Glutamatergic neuron (in vitro differentiated cells): ENCODE data around the gene TOX2. TPM values are rescaled to one million over a fixed set of nuclear protein-coding genes. Genes with fewer than 3 reads are reported as not detected.

ENCODE experiments used
- DNase-seq: peaks from one replicate; pipeline ENCODE4 v3.0.0; 2022
- H3K27ac Mint-ChIP-seq: one replicate; pipeline ENCODE4 v1.8.0; 2020; ENCODE audit warnings: mild to moderate bottlenecking, mixed read lengths, inconsistent platforms; ENCODE audit not compliant: unreplicated experiment
- H3K27me3 Mint-ChIP-seq: one replicate; pipeline ENCODE4 v1.8.0; 2020; ENCODE audit warnings: mild to moderate bottlenecking, moderate library complexity, mixed read lengths, inconsistent platforms; ENCODE audit not compliant: unreplicated experiment
- H3K36me3 Mint-ChIP-seq: one replicate; pipeline ENCODE4 v1.8.0; 2020; ENCODE audit warnings: mild to moderate bottlenecking, mixed read lengths, inconsistent platforms; ENCODE audit not compliant: unreplicated experiment
- H3K4me1 Mint-ChIP-seq: one replicate; pipeline ENCODE4 v1.8.0; 2020; ENCODE audit warnings: mild to moderate bottlenecking, low read depth, mixed read lengths, inconsistent platforms; ENCODE audit not compliant: unreplicated experiment
- H3K4me3 Mint-ChIP-seq: one replicate; pipeline ENCODE4 v1.8.0; 2020; ENCODE audit warnings: mild to moderate bottlenecking, mixed read lengths, inconsistent platforms; ENCODE audit not compliant: unreplicated experiment
- H3K9me3 Mint-ChIP-seq: one replicate; pipeline ENCODE4 v1.8.0; 2020; ENCODE audit warnings: mild to moderate bottlenecking, moderate library complexity, mixed read lengths, inconsistent platforms; ENCODE audit not compliant: unreplicated experiment
- total RNA-seq: library from RNA; stranded (reverse); fragmentation: NEBNext Ultra II Directional; extraction: Animal tissue kit (Norgen Biotek cat#: 25700); gene quantifications from one replicate; pipeline ENCODE4 v1.2.1, GENCODE V29; 2021; ENCODE audit not compliant: unreplicated experiment
- TF ChIP-seq, protein P1 (sequence below): fragments of 200-600 bp; sonication (generic); IDR thresholded peaks from one replicate; pipeline ENCODE4 v1.5.0; 2021; ENCODE audit not compliant: partially characterized antibody, unreplicated experiment

TOX2 gene
- total RNA-seq, 1 donor from 2014 or later, result 11.0 TPM

DNA sequence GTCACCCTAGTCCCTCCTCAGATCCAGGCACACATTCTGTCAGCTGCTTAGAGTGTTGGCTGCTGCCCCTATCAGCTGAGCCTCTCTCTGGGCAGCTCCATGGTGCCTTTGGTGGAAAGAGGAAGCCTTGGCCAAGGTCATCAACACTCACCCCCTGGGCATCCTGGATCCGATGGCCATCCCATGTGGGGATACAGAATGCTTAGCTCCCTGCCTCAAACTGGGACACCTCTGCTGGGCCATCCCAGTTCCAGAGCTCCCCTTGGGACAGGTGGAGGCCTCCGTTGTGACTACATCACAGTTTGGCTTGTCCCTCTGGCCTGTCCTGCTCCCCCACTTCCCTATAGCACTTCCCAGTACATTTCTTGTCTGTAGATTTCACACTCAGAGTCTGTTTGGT lies 45.6 kb downstream of the TOX2 start:
- Mint-ChIP-seq H3K27ac (no peak overlapping the region), H3K27me3 (peaks cover 9% of the 10 kb centered on the region), H3K4me3 (no peak overlapping the region), H3K4me1 (peaks cover 9% of the 10 kb centered on the region), H3K36me3 (no peaks in the 10 kb centered on the region), H3K9me3 (peaks cover 2% of the 10 kb centered on the region)
- no peak for DNase-seq
- TF ChIP-seq, protein P1, sequence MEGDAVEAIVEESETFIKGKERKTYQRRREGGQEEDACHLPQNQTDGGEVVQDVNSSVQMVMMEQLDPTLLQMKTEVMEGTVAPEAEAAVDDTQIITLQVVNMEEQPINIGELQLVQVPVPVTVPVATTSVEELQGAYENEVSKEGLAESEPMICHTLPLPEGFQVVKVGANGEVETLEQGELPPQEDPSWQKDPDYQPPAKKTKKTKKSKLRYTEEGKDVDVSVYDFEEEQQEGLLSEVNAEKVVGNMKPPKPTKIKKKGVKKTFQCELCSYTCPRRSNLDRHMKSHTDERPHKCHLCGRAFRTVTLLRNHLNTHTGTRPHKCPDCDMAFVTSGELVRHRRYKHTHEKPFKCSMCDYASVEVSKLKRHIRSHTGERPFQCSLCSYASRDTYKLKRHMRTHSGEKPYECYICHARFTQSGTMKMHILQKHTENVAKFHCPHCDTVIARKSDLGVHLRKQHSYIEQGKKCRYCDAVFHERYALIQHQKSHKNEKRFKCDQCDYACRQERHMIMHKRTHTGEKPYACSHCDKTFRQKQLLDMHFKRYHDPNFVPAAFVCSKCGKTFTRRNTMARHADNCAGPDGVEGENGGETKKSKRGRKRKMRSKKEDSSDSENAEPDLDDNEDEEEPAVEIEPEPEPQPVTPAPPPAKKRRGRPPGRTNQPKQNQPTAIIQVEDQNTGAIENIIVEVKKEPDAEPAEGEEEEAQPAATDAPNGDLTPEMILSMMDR, result no peak

DNA sequence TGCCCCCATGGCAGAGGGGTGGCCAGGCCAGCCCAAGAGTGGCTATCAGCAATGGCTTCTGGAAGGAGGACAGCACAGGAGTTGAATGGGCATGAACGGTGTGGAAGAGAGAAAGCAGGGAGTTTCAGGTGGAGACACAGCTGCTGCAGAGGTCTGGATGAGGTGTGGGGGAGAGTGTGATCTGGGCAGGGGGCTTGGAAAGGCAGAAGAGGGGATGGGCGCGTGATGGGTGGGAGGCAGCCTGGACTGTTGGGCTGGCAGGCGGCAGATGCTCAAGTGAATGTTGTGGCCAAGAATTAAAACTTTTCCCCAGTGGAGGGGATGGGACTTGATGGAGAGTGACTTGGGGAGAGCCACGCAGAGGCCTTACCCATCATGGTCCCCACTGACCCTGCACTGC lies 46.5 kb downstream of the TOX2 start:
- Mint-ChIP-seq H3K36me3 (no peaks in the 10 kb centered on the region), H3K9me3 (peaks cover 2% of the 10 kb centered on the region), H3K27me3 (peaks cover 9% of the 10 kb centered on the region), H3K4me1 (peaks cover 9% of the 10 kb centered on the region), H3K4me3 (no peak overlapping the region), H3K27ac (no peak overlapping the region)
- no peak for DNase-seq
- TF ChIP-seq, protein P1, result no peak

DNA sequence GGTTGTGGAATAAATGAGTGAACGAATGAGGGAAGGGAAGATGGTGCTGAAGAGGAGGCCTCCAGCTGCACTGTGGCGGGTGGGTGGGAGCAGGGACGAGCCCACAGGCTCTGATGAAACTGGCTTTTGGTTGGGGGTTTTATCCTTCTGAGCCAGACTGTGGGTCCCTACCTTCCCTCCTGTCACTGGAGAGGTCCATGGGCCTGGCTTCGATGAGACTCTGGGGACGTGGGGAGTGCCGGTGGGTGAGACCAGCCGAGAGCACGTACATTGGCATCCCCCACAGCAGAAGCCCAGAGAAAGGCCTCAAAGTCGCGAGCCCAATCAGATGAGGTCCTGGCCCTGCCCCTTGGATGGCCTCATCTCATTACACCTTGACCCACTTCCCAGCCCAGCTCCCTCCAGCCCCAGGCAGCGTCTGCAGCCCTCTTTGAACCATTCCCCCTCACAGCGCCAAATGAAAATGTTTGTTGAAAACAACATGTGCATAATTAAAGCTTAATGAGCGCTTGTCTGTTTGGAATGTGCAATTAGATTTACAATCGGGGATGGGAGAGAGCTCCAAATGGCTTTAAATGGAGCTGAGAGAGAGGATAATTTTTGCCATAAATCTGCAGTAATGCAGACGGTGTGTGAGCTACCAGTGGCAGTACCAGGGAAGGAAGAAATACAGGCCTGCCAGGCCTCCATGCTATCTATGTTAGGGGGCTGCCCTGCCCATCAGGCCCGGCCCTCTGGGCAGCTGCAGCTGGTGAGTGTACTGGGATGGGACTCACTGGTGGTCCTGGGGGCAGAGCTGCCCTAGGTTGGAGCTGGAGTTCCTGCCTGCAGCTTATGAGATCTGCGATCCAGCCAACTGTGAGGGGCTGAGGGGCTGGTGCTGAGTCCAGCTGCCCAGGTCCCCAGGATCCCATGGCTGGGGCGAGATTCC lies 47.2 kb downstream of the TOX2 start:
- H3K9me3 Mint-ChIP-seq, result peaks cover 2% of the 10 kb centered on the region
- no peak overlapping the region for H3K27ac Mint-ChIP-seq
- no peak for DNase-seq
- peaks cover 7% of the 10 kb centered on the region for H3K27me3 Mint-ChIP-seq
- H3K4me3 Mint-ChIP-seq, result no peak overlapping the region
- no peaks in the 10 kb centered on the region for H3K36me3 Mint-ChIP-seq
- H3K4me1 Mint-ChIP-seq, result peaks cover 9% of the 10 kb centered on the region
- TF ChIP-seq, protein P1, result no peak

DNA sequence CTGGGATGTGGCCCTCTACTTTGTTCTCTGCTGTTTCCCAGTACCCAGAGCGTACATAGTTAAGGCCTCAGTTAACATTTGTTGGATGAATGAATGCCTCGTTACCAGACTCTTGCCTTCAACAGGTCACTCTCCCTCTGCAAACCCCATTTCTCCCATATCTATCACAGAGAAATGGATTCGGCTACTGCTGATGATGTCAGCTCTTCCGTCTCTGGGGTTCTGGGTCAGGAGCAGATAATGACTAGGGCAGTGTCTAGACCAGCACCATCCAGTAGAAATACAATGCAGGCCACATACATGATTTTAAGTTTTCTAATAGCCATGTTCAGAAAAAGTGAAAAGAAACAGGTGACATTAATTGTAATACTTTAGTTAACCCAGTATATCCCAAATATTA lies 47.9 kb downstream of the TOX2 start:
- peaks cover 4% of the 10 kb centered on the region for H3K27me3 Mint-ChIP-seq
- peaks cover 9% of the 10 kb centered on the region for H3K4me1 Mint-ChIP-seq
- no peak for DNase-seq
- H3K9me3 Mint-ChIP-seq, result no peaks in the 10 kb centered on the region
- no peak overlapping the region for H3K27ac Mint-ChIP-seq
- TF ChIP-seq, protein P1, result no peak
- H3K36me3 Mint-ChIP-seq, result no peaks in the 10 kb centered on the region
- H3K4me3 Mint-ChIP-seq, result no peak overlapping the region

DNA sequence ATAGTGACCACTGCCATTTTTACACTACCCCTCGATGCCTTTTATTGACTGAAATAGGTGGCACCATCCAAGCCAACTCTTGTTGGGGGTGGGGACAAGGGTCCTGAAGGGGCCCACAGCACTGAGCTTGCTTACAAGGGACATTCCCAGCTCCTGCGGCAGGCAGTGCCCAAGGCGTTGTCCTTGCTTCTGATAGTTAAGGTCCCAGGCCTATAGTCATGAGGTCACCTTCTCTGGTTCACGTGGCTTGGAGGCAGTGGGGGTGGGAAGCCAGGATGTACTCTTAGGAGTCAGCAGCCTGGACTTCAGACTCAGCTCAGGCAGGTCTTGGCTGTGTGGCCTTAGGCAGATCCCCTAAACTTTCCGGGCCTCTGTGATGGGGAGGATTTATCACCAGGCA lies 48.6 kb downstream of the TOX2 start:
- no peaks in the 10 kb centered on the region for H3K36me3 Mint-ChIP-seq
- no peak overlapping the region for H3K4me3 Mint-ChIP-seq
- H3K9me3 Mint-ChIP-seq, result no peaks in the 10 kb centered on the region
- H3K27ac Mint-ChIP-seq, result no peak overlapping the region
- TF ChIP-seq, protein P1, result no peak
- peaks cover 4% of the 10 kb centered on the region for H3K27me3 Mint-ChIP-seq
- peaks cover 9% of the 10 kb centered on the region for H3K4me1 Mint-ChIP-seq
- no peak for DNase-seq
